Central memory CD4-positive, alpha-beta T cell (primary cell): Measurements from ENCODE around the gene ELL2.

Experiments
- DNase-seq: peaks from one replicate; pipeline ENCODE4 v3.0.0; 2022

ELL2 gene

GRCh38 chr5:95880081-95880926 is 81.3 kb downstream of the ELL2 start:
- DNase-seq = no peak

GRCh38 chr5:95879661-95880060 is 82.0 kb downstream of the ELL2 start:
- DNase-seq = no peak

GRCh38 chr5:95878417-95879323 is 83.0 kb downstream of the ELL2 start:
- DNase-seq = no peak

- DNase-seq = no peak
These were observed 84.9 kb downstream of the ELL2 start for GRCh38 chr5:95876782-95877181.

GRCh38 chr5:95874246-95874645 is 87.4 kb downstream of the ELL2 start:
- no peak for DNase-seq

- no peak for DNase-seq
These were observed 88.3 kb downstream of the ELL2 start for GRCh38 chr5:95873351-95873750.

GRCh38 chr5:95872346-95873268 is 89.0 kb downstream of the ELL2 start:
- no peak for DNase-seq

GRCh38 chr5:95871146-95871806 is 90.4 kb downstream of the ELL2 start:
- DNase-seq = no peak

GRCh38 chr5:95870105-95870672 is 91.5 kb downstream of the ELL2 start:
- no peak for DNase-seq

GRCh38 chr5:95869173-95869855 is 92.3 kb downstream of the ELL2 start:
- peak; percentile 76 for DNase-seq

- no peak for DNase-seq
These were observed 93.5 kb downstream of the ELL2 start for GRCh38 chr5:95868136-95868535.

GRCh38 chr5:95866435-95867040 is 95.1 kb downstream of the ELL2 start:
- DNase-seq = no peak

GRCh38 chr5:95864944-95865504 is 96.6 kb downstream of the ELL2 start:
- no peak for DNase-seq

GRCh38 chr5:95864456-95864855 is 97.2 kb downstream of the ELL2 start:
- no peak for DNase-seq

- no peak for DNase-seq
These were observed 98.3 kb downstream of the ELL2 start for GRCh38 chr5:95863383-95863757.

GRCh38 chr5:95862671-95863382 is 98.8 kb downstream of the ELL2 start:
- no peak for DNase-seq

GRCh38 chr5:95861864-95862561 is 99.6 kb downstream of the ELL2 start:
- DNase-seq = peak; percentile 10

GRCh38 chr5:95861221-95861863 is 100.3 kb downstream of the ELL2 start:
- no peak for DNase-seq
